ENCODE results near the gene NR1H2.

Gene NR1H2

GRCh38 chr19:50425581-50425980 lies 49.3 kb downstream of the NR1H2 start:
- no peaks in the 10 kb centered on the region for H3K79me1 ChIP-seq (ENCODE audit: low read length)
- no peak overlapping the region for H3K4ac ChIP-seq (ENCODE audit: low read depth, low read length)
- H3K27me3 ChIP-seq (ENCODE audit: insufficient read depth, low read length, poor library complexity), result no peaks in the 10 kb centered on the region
- no peak overlapping the region for H3K27ac ChIP-seq (ENCODE audit: low read depth, low read length)
- H3K18ac ChIP-seq (ENCODE audit: low read length), result no peak overlapping the region
- no peak overlapping the region for H3K4me3 ChIP-seq (ENCODE audit: low read length)
- H2BK15ac ChIP-seq (replicated peaks; ENCODE audit: low read depth), result no peak overlapping the region
- WGBS (ENCODE audit: extremely low coverage, insufficient coverage, low lambda C conversion rate), result no CpG with 5 or more reads among the region's 7 CpGs
- H2BK5ac ChIP-seq (ENCODE audit: low read length), result no peak overlapping the region
- H4K5ac ChIP-seq (ENCODE audit: low read length), result no peak overlapping the region
- H3K79me2 ChIP-seq (ENCODE audit: control insufficient read depth, insufficient read depth, low read length), result no peaks in the 10 kb centered on the region
- H3K56ac ChIP-seq (ENCODE audit: low read length), result no peak overlapping the region
- H3K4me2 ChIP-seq (ENCODE audit: low read length), result no peak overlapping the region
- no peak for DNase-seq
- no peak overlapping the region for H3K9ac ChIP-seq (ENCODE audit: low read length)
- no peaks in the 10 kb centered on the region for H3K36me3 ChIP-seq (ENCODE audit: control insufficient read depth, insufficient read depth, low read length)
- H3K23ac ChIP-seq (ENCODE audit: low read length), result no peak overlapping the region
- no peak overlapping the region for H2AK5ac ChIP-seq (ENCODE audit: low read length)
- H3K4me1 ChIP-seq (ENCODE audit: control insufficient read depth, low read depth, low read length), result no peaks in the 10 kb centered on the region
- H4K8ac ChIP-seq (ENCODE audit: low read depth, low read length), result no peak overlapping the region
- H2BK120ac ChIP-seq (ENCODE audit: low read depth, low read length), result no peak overlapping the region

GRCh38 chr19:50427318-50427925 lies 51.2 kb downstream of the NR1H2 start:
- DNase-seq, result no peak
- no CpG with 5 or more reads among the region's 26 CpGs for WGBS (ENCODE audit: extremely low coverage, insufficient coverage, low lambda C conversion rate)
- no peaks in the 10 kb centered on the region for H3K27me3 ChIP-seq (ENCODE audit: insufficient read depth, low read length, poor library complexity)
- H3K23ac ChIP-seq (ENCODE audit: low read length), result no peak overlapping the region
- H3K4me1 ChIP-seq (ENCODE audit: control insufficient read depth, low read depth, low read length), result peaks cover 2% of the 10 kb centered on the region
- H3K36me3 ChIP-seq (ENCODE audit: control insufficient read depth, insufficient read depth, low read length), result no peaks in the 10 kb centered on the region
- H4K8ac ChIP-seq (ENCODE audit: low read depth, low read length), result no peak overlapping the region
- no peak overlapping the region for H3K4ac ChIP-seq (ENCODE audit: low read depth, low read length)
- no peak overlapping the region for H3K56ac ChIP-seq (ENCODE audit: low read length)
- no peak overlapping the region for H2BK120ac ChIP-seq (ENCODE audit: low read depth, low read length)
- no peak overlapping the region for H2BK5ac ChIP-seq (ENCODE audit: low read length)
- H2BK15ac ChIP-seq (replicated peaks; ENCODE audit: low read depth), result no peak overlapping the region
- no peaks in the 10 kb centered on the region for H3K79me2 ChIP-seq (ENCODE audit: control insufficient read depth, insufficient read depth, low read length)
- H4K5ac ChIP-seq (ENCODE audit: low read length), result no peak overlapping the region
- no peak overlapping the region for H3K9ac ChIP-seq (ENCODE audit: low read length)
- H3K27ac ChIP-seq (ENCODE audit: low read depth, low read length), result no peak overlapping the region
- no peak overlapping the region for H3K4me3 ChIP-seq (ENCODE audit: low read length)
- no peak overlapping the region for H3K4me2 ChIP-seq (ENCODE audit: low read length)
- H3K18ac ChIP-seq (ENCODE audit: low read length), result no peak overlapping the region
- H2AK5ac ChIP-seq (ENCODE audit: low read length), result no peak overlapping the region
- H3K79me1 ChIP-seq (ENCODE audit: low read length), result no peaks in the 10 kb centered on the region

GRCh38 chr19:50427997-50428425 lies 51.8 kb downstream of the NR1H2 start:
- no peaks in the 10 kb centered on the region for H3K79me2 ChIP-seq (ENCODE audit: control insufficient read depth, insufficient read depth, low read length)
- H3K4me2 ChIP-seq (ENCODE audit: low read length), result peak overlapping the region; percentile 11
- no peaks in the 10 kb centered on the region for H3K36me3 ChIP-seq (ENCODE audit: control insufficient read depth, insufficient read depth, low read length)
- H3K56ac ChIP-seq (ENCODE audit: low read length), result peak overlapping the region; percentile 56
- no peaks in the 10 kb centered on the region for H3K79me1 ChIP-seq (ENCODE audit: low read length)
- no peak overlapping the region for H3K18ac ChIP-seq (ENCODE audit: low read length)
- no peak overlapping the region for H2AK5ac ChIP-seq (ENCODE audit: low read length)
- H3K23ac ChIP-seq (ENCODE audit: low read length), result no peak overlapping the region
- H3K4me1 ChIP-seq (ENCODE audit: control insufficient read depth, low read depth, low read length), result peaks cover 2% of the 10 kb centered on the region
- no peak overlapping the region for H2BK15ac ChIP-seq (replicated peaks; ENCODE audit: low read depth)
- no peak overlapping the region for H3K4ac ChIP-seq (ENCODE audit: low read depth, low read length)
- H2BK5ac ChIP-seq (ENCODE audit: low read length), result no peak overlapping the region
- peak; percentile 68 for DNase-seq
- no peak overlapping the region for H2BK120ac ChIP-seq (ENCODE audit: low read depth, low read length)
- no peaks in the 10 kb centered on the region for H3K27me3 ChIP-seq (ENCODE audit: insufficient read depth, low read length, poor library complexity)
- H3K9ac ChIP-seq (ENCODE audit: low read length), result peak overlapping the region; percentile 29
- H4K8ac ChIP-seq (ENCODE audit: low read depth, low read length), result no peak overlapping the region
- no peak overlapping the region for H3K27ac ChIP-seq (ENCODE audit: low read depth, low read length)
- no peak overlapping the region for H4K5ac ChIP-seq (ENCODE audit: low read length)
- H3K4me3 ChIP-seq (ENCODE audit: low read length), result no peak overlapping the region
- no CpG with 5 or more reads among the region's 38 CpGs for WGBS (ENCODE audit: extremely low coverage, insufficient coverage, low lambda C conversion rate)

GRCh38 chr19:50428772-50429463 lies 52.7 kb downstream of the NR1H2 start:
- WGBS (ENCODE audit: extremely low coverage, insufficient coverage, low lambda C conversion rate), result no CpG with 5 or more reads among the region's 7 CpGs
- no peaks in the 10 kb centered on the region for H3K36me3 ChIP-seq (ENCODE audit: control insufficient read depth, insufficient read depth, low read length)

GRCh38 chr19:50430888-50431342 lies 54.7 kb downstream of the NR1H2 start:
- Histone ChIP-seq H4K5ac (ENCODE audit: low read length) (no peak overlapping the region), H2BK120ac (ENCODE audit: low read depth, low read length) (no peak overlapping the region)
- DNase-seq, result no peak

More at GRCh38 chr19:50428772-50429463, 52.7 kb downstream of the NR1H2 start:
- Histone ChIP-seq H2AK5ac (ENCODE audit: low read length) (no peak overlapping the region), H4K8ac (ENCODE audit: low read depth, low read length) (no peak overlapping the region), H3K27ac (ENCODE audit: low read depth, low read length) (no peak overlapping the region), H2BK5ac (ENCODE audit: low read length) (no peak overlapping the region), H3K56ac (ENCODE audit: low read length) (no peak overlapping the region), H2BK15ac (replicated peaks; ENCODE audit: low read depth) (no peak overlapping the region), H3K79me1 (ENCODE audit: low read length) (no peaks in the 10 kb centered on the region), H3K18ac (ENCODE audit: low read length) (no peak overlapping the region), H3K27me3 (ENCODE audit: insufficient read depth, low read length, poor library complexity) (no peaks in the 10 kb centered on the region), H3K4me2 (ENCODE audit: low read length) (no peak overlapping the region), H3K4ac (ENCODE audit: low read depth, low read length) (no peak overlapping the region), H3K23ac (ENCODE audit: low read length) (no peak overlapping the region), H3K4me1 (ENCODE audit: control insufficient read depth, low read depth, low read length) (peaks cover 2% of the 10 kb centered on the region), H4K5ac (ENCODE audit: low read length) (no peak overlapping the region), H2BK120ac (ENCODE audit: low read depth, low read length) (no peak overlapping the region), H3K4me3 (ENCODE audit: low read length) (no peak overlapping the region), H3K79me2 (ENCODE audit: control insufficient read depth, insufficient read depth, low read length) (no peaks in the 10 kb centered on the region), H3K9ac (ENCODE audit: low read length) (no peak overlapping the region)
- DNase-seq, result no peak

More at GRCh38 chr19:50430888-50431342, 54.7 kb downstream of the NR1H2 start:
- Histone ChIP-seq H3K4ac (ENCODE audit: low read depth, low read length) (no peak overlapping the region), H3K9ac (ENCODE audit: low read length) (peak overlapping the region; percentile 68), H2BK5ac (ENCODE audit: low read length) (no peak overlapping the region), H3K18ac (ENCODE audit: low read length) (no peak overlapping the region), H3K79me1 (ENCODE audit: low read length) (no peaks in the 10 kb centered on the region), H3K27me3 (ENCODE audit: insufficient read depth, low read length, poor library complexity) (no peaks in the 10 kb centered on the region), H2BK15ac (replicated peaks; ENCODE audit: low read depth) (no peak overlapping the region), H3K27ac (ENCODE audit: low read depth, low read length) (no peak overlapping the region), H3K56ac (ENCODE audit: low read length) (peak overlapping the region; percentile 80), H3K79me2 (ENCODE audit: control insufficient read depth, insufficient read depth, low read length) (no peaks in the 10 kb centered on the region), H4K8ac (ENCODE audit: low read depth, low read length) (no peak overlapping the region), H2AK5ac (ENCODE audit: low read length) (no peak overlapping the region), H3K4me3 (ENCODE audit: low read length) (no peak overlapping the region), H3K36me3 (ENCODE audit: control insufficient read depth, insufficient read depth, low read length) (no peaks in the 10 kb centered on the region), H3K4me1 (ENCODE audit: control insufficient read depth, low read depth, low read length) (peaks cover 2% of the 10 kb centered on the region), H3K23ac (ENCODE audit: low read length) (no peak overlapping the region), H3K4me2 (ENCODE audit: low read length) (no peak overlapping the region)
- WGBS (ENCODE audit: extremely low coverage, insufficient coverage, low lambda C conversion rate), result no CpG with 5 or more reads among the region's 13 CpGs

Data from mesendoderm (in vitro differentiated cells).